PC-3 (cell line): ENCODE results near the gene PPP6R1. TPM values are rescaled to one million over a fixed set of nuclear protein-coding genes. Genes with fewer than 3 reads are reported as not detected.

Experiments used
- ATAC-seq: fragments of 200-7000 bp; cut with Tn5 transposase; 2 replicates; pipeline ENCODE4 v1.9.1; 2020; ENCODE audit warnings: mild to moderate bottlenecking, moderate library complexity
- BruUV-seq: library from RNA; stranded (reverse); fragments of 400-500 nt; replicated peaks from 2 replicates; lab custom pipeline; 2021; lab: Mats Ljungman, UMichigan
- CTCF ChIA-PET: fragments of 300-600 bp; sonication (Branson Sonifier 250); formaldehyde crosslinking; loops from one replicate; lab custom pipeline; 2022; ENCODE audit warnings: antibody characterized with exemption; lab: Charles Lee
- POLR2A ChIA-PET: fragments of 300-600 bp; sonication (Branson Sonifier 250); formaldehyde crosslinking; loops from one replicate; lab custom pipeline; 2022; ENCODE audit warnings: antibody characterized with exemption; ENCODE audit not compliant: unreplicated experiment; lab: Charles Lee
- DNase-seq: peaks from one replicate; pipeline ENCODE4 v3.0.0-alpha.2; 2015
- H2AFZ ChIP-seq: fragments of 300-600 bp; sonication (generic); 2 replicates; pipeline ENCODE4 v1.6.0; 2016; ENCODE audit warnings: antibody characterized with exemption, low read length
- H3F3A ChIP-seq: fragments of 300-600 bp; sonication (generic); one replicate; pipeline ENCODE4 v1.6.0; 2017; ENCODE audit warnings: antibody characterized with exemption, low read length, control low read depth, mild to moderate bottlenecking; ENCODE audit not compliant: unreplicated experiment
- H3K27ac ChIP-seq: fragments of 300-600 bp; sonication (generic); 2 replicates; pipeline ENCODE4 v1.5.1; 2016; ENCODE audit warnings: mild to moderate bottlenecking, low read length
- H3K27me3 ChIP-seq: fragments of 300-600 bp; sonication (generic); 2 replicates; pipeline ENCODE4 v1.6.1; 2016; ENCODE audit warnings: low read length, mixed read lengths
- H3K36me3 ChIP-seq: fragments of 300-600 bp; sonication (generic); 2 replicates; pipeline ENCODE4 v1.6.1; 2016; ENCODE audit warnings: low read depth, mixed run types, low read length, mixed read lengths
- H3K4me1 ChIP-seq: fragments of 300-600 bp; sonication (generic); 2 replicates; pipeline ENCODE4 v1.5.1; 2016; ENCODE audit warnings: low read length; ENCODE audit not compliant: insufficient read depth
- H3K4me2 ChIP-seq: fragments of 300-600 bp; sonication (generic); 2 replicates; pipeline ENCODE4 v1.6.0; 2016; ENCODE audit warnings: low read length
- H3K4me3 ChIP-seq: fragments of 300-600 bp; sonication (generic); 2 replicates; pipeline ENCODE4 v1.5.1; 2016; ENCODE audit warnings: mild to moderate bottlenecking, low read length, mixed read lengths
- H3K79me2 ChIP-seq: fragments of 300-600 bp; sonication (generic); 2 replicates; pipeline ENCODE4 v1.6.1; 2017; ENCODE audit warnings: low read length, mixed read lengths
- H3K9ac ChIP-seq: fragments of 300-600 bp; sonication (generic); 2 replicates; pipeline ENCODE4 v1.6.0; 2016; ENCODE audit warnings: mild to moderate bottlenecking, low read length
- H3K9me2 ChIP-seq: fragments of 300-600 bp; sonication (generic); replicated peaks from 2 replicates; pipeline ENCODE4 v1.6.1; 2016; ENCODE audit warnings: mixed run types, low read length, mixed read lengths
- H3K9me3 ChIP-seq: fragments of 300-600 bp; sonication (generic); 2 replicates; pipeline ENCODE4 v1.6.1; 2016; ENCODE audit warnings: low read length, mixed read lengths
- H4K20me1 ChIP-seq: fragments of 300-600 bp; sonication (generic); 2 replicates; pipeline ENCODE4 v1.6.1; 2016; ENCODE audit warnings: low read length, mixed read lengths
- EZH2 ChIP-seq: fragments of 300-600 bp; sonication (generic); IDR thresholded peaks from one replicate; pipeline ENCODE4 v1.6.1; 2017; ENCODE audit warnings: antibody characterized with exemption, mild to moderate bottlenecking, low read length; ENCODE audit not compliant: unreplicated experiment
- EZH2phosphoT487 ChIP-seq: fragments of 300-600 bp; sonication (generic); IDR thresholded peaks from 2 replicates; pipeline ENCODE4 v1.6.1; 2018; ENCODE audit warnings: mild to moderate bottlenecking, antibody characterized with exemption, low read length, borderline replicate concordance
- intact Hi-C: fragments of 100-400 bp; cut with micrococcal nuclease; formaldehyde crosslinking; loops from 2 replicates; pipeline ENCODE4 v1.9.0; 2023
- total RNA-seq: library from RNA; depleted of rRNA; stranded (reverse); fragments of >200 nt; gene quantifications from 2 replicates; pipeline ENCODE4 v1.2.3, GENCODE V29; 2014
- TF ChIP-seq, protein P1 (sequence below): fragments of 300-600 bp; sonication (generic); conservative IDR thresholded peaks from 2 replicates; pipeline ENCODE4 v1.5.1; 2017; ENCODE audit warnings: antibody characterized with exemption, low read depth, mild to moderate bottlenecking, low read length

The PPP6R1 gene
- total RNA-seq, 1 experiment from 2014 or later = 159 TPM

DNA sequence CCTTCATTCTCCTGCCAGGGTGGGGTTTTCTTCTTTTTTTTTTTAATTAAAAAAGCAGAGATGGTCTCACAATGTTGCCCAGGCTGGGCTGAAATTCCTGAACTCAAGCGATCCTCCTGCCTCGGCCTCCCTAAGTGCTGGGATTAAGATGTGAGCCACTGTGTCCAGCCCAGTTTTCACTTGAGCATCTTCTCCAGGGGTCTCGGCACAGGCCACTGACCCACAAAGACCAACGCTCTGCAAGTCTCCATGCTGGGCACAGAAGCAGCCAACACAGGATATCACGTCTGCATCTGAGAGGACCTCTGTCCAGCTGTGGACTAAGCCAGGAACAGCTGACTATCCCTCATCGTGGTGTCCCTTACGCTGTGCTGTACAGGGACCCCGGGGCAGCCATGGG is 20.8 kb downstream of the PPP6R1 start:
- no peak overlapping the region for H3K9ac ChIP-seq
- ChIA-PET CTCF (no interaction called here), POLR2A (no interaction called here)
- no peak for ATAC-seq
- H3K79me2 ChIP-seq = no peaks in the 10 kb centered on the region
- H3K36me3 ChIP-seq = peaks cover 70% of the 10 kb centered on the region
- no TSS peak for BruUV-seq
- intact Hi-C loops = no loop called here
- no peak overlapping the region for H3K27ac ChIP-seq
- no peaks in the 10 kb centered on the region for H3K9me3 ChIP-seq
- H3K9me2 ChIP-seq = no peaks in the 10 kb centered on the region
- H3K4me3 ChIP-seq = no peak overlapping the region
- TF ChIP-seq EZH2 = no peak
- TF ChIP-seq EZH2phosphoT487 = no peak
- H2AFZ ChIP-seq = no peak overlapping the region
- no peak for DNase-seq
- 0 out of 2 replicates have a peak, but pooled peaks cover 3% of the 10 kb centered on the region for H4K20me1 ChIP-seq
- H3K4me1 ChIP-seq = no peaks in the 10 kb centered on the region
- H3K4me2 ChIP-seq = no peak overlapping the region
- no peaks in the 10 kb centered on the region for H3F3A ChIP-seq
- H3K27me3 ChIP-seq = no peaks in the 10 kb centered on the region

DNA sequence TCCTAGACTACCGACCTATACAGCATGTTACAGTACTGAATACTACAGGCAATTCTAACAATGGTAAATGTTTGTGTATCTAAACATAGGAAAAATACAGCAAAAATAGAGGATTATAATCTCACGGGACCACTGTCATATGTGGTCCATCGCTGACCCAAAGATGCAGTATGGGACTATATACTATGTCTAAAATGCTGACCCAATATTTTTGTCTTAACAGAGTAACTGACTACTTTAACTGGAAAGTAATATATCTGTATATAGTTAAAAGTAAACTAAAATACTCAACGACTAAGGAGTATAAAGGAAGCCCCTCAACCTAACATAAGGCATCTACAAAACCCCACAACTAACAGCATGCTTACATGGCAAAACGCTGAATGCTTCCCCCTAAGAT is 25.8 kb downstream of the PPP6R1 start:
- H4K20me1 ChIP-seq = 0 out of 2 replicates have a peak, but pooled peaks cover 8% of the 10 kb centered on the region
- H3K79me2 ChIP-seq = no peaks in the 10 kb centered on the region
- H3F3A ChIP-seq = no peaks in the 10 kb centered on the region
- ChIA-PET CTCF (no interaction called here), POLR2A (no interaction called here)
- H3K4me2 ChIP-seq = no peak overlapping the region
- no peak overlapping the region for H3K9ac ChIP-seq
- no peak overlapping the region for H2AFZ ChIP-seq
- no peak overlapping the region for H3K4me3 ChIP-seq
- TF ChIP-seq, protein P1, sequence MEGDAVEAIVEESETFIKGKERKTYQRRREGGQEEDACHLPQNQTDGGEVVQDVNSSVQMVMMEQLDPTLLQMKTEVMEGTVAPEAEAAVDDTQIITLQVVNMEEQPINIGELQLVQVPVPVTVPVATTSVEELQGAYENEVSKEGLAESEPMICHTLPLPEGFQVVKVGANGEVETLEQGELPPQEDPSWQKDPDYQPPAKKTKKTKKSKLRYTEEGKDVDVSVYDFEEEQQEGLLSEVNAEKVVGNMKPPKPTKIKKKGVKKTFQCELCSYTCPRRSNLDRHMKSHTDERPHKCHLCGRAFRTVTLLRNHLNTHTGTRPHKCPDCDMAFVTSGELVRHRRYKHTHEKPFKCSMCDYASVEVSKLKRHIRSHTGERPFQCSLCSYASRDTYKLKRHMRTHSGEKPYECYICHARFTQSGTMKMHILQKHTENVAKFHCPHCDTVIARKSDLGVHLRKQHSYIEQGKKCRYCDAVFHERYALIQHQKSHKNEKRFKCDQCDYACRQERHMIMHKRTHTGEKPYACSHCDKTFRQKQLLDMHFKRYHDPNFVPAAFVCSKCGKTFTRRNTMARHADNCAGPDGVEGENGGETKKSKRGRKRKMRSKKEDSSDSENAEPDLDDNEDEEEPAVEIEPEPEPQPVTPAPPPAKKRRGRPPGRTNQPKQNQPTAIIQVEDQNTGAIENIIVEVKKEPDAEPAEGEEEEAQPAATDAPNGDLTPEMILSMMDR = no peak
- TF ChIP-seq EZH2phosphoT487 = no peak
- TF ChIP-seq EZH2 = no peak
- DNase-seq (no peak), ATAC-seq (no peak)
- H3K9me2 ChIP-seq = no peaks in the 10 kb centered on the region
- no peaks in the 10 kb centered on the region for H3K9me3 ChIP-seq
- no peaks in the 10 kb centered on the region for H3K4me1 ChIP-seq
- no peaks in the 10 kb centered on the region for H3K27me3 ChIP-seq
- intact Hi-C loops = no loop called here
- no TSS peak for BruUV-seq
- no peak overlapping the region for H3K27ac ChIP-seq
- peaks cover 50% of the 10 kb centered on the region for H3K36me3 ChIP-seq

DNA sequence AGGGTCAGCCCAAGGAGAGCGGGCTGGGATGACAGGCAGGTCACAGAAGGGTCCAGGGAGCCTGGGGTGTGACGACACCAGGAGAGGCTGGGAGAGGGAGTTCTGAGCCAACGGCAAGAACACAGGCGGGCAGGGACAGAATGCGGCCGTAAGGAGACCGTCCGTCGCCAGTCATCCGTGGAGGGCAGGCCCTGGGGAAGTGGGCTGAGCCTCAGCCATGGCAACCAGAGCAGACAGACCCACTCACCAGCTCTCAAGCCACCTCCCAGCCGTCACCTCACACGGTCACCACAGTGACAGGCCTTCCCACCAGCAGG is 26.6 kb downstream of the PPP6R1 start:
- CTCF ChIA-PET = no interaction called here
- Histone ChIP-seq H3K36me3 (peaks cover 51% of the 10 kb centered on the region), H3K9ac (no peak overlapping the region), H3K27ac (no peak overlapping the region), H3K9me2 (no peaks in the 10 kb centered on the region), H3K4me1 (no peaks in the 10 kb centered on the region), H3K79me2 (no peaks in the 10 kb centered on the region), H2AFZ (no peak overlapping the region), H3K9me3 (no peaks in the 10 kb centered on the region), H3K4me3 (no peak overlapping the region), H4K20me1 (0 out of 2 replicates have a peak, but pooled peaks cover 8% of the 10 kb centered on the region), H3K27me3 (no peaks in the 10 kb centered on the region), H3K4me2 (no peak overlapping the region), H3F3A (no peaks in the 10 kb centered on the region)
- ATAC-seq (no peak), DNase-seq (no peak)
- POLR2A ChIA-PET = no interaction called here
- BruUV-seq = no TSS peak
- intact Hi-C loops = no loop called here
- TF ChIP-seq, protein P1 = no peak
- TF ChIP-seq EZH2phosphoT487 (no peak), EZH2 (no peak)
